Upper lobe of right lung (tissue), 1 donor: ENCODE results near the gene HERPUD1. TPM values are rescaled to one million over a fixed set of nuclear protein-coding genes. Genes with fewer than 3 reads are reported as not detected.

ENCODE experiments used
- ATAC-seq: fragments of 200-7000 bp; cut with Tn5 transposase; one replicate; pipeline ENCODE4 v1.9.1; 2020; ENCODE audit warnings: mild to moderate bottlenecking, moderate library complexity
- DNase-seq: peaks from one replicate; pipeline ENCODE4 v3.0.0-alpha.2; 2020
- H3K27ac ChIP-seq: fragments of 200-600 bp; one replicate; pipeline ENCODE4 v1.8.0; 2022
- H3K27me3 ChIP-seq: fragments of 200-600 bp; one replicate; pipeline ENCODE4 v1.8.0; 2022; ENCODE audit warnings: mild to moderate bottlenecking
- H3K36me3 ChIP-seq: fragments of 200-600 bp; one replicate; pipeline ENCODE4 v1.8.0; 2022
- H3K4me1 ChIP-seq: fragments of 200-600 bp; one replicate; pipeline ENCODE4 v1.8.0; 2022
- H3K4me3 ChIP-seq: fragments of 200-600 bp; one replicate; pipeline ENCODE4 v1.8.0; 2022; ENCODE audit warnings: mild to moderate bottlenecking
- H3K9me3 ChIP-seq: fragments of 200-600 bp; one replicate; pipeline ENCODE4 v1.8.0; 2022
- CTCF ChIP-seq: fragments of 200-600 bp; IDR thresholded peaks from one replicate; pipeline ENCODE4 v1.8.0; 2022; ENCODE audit warnings: antibody characterized with exemption
- intact Hi-C: fragments of 100-400 bp; cut with DNase I; formaldehyde crosslinking; loops from one replicate; pipeline ENCODE4 v1.11.0; 2022
- total RNA-seq: library from RNA; stranded (reverse); fragmentation: NEBNext Ultra II Directional; extraction: Animal tissue kit (Norgen Biotek cat#: 25700); gene quantifications from one replicate; pipeline ENCODE4 v1.2.1, GENCODE V29; 2021
- donor health status: DM: no; HTN: yes; CAD: no; lungs with severe emphysema.

Gene HERPUD1
- total RNA-seq, 1 donor from 2014 or later = 223 TPM

GRCh38 chr16:56916571-56917403 is 15.2 kb upstream of the HERPUD1 start:
- ATAC-seq = peak; percentile 53
- Histone ChIP-seq H3K27ac (peak overlapping the region; percentile 68), H3K4me1 (peaks cover 45% of the 10 kb centered on the region)

GRCh38 chr16:56918467-56919012 is 13.4 kb upstream of the HERPUD1 start:
- no peak for TF ChIP-seq CTCF
- DNase-seq (no peak), ATAC-seq (no peak)
- no peaks in the 10 kb centered on the region for H3K9me3 ChIP-seq
- intact Hi-C loops = no loop called here
- H3K4me3 ChIP-seq = no peak overlapping the region
- H3K36me3 ChIP-seq = no peaks in the 10 kb centered on the region
- no peak overlapping the region for H3K27ac ChIP-seq
- H3K27me3 ChIP-seq = no peaks in the 10 kb centered on the region
- peaks cover 28% of the 10 kb centered on the region for H3K4me1 ChIP-seq

More at GRCh38 chr16:56916571-56917403, 15.2 kb upstream of the HERPUD1 start:
- Histone ChIP-seq H3K27me3 (no peaks in the 10 kb centered on the region), H3K9me3 (no peaks in the 10 kb centered on the region), H3K4me3 (no peak overlapping the region), H3K36me3 (no peaks in the 10 kb centered on the region)
- no peak for TF ChIP-seq CTCF
- intact Hi-C loops = no loop called here
- no peak for DNase-seq

- TF ChIP-seq CTCF = no peak
- Histone ChIP-seq H3K4me1 (peaks cover 24% of the 10 kb centered on the region), H3K27ac (no peak overlapping the region), H3K4me3 (no peak overlapping the region), H3K9me3 (no peaks in the 10 kb centered on the region), H3K36me3 (no peaks in the 10 kb centered on the region), H3K27me3 (no peaks in the 10 kb centered on the region)
- DNase-seq = no peak
- intact Hi-C loops = no loop called here
- ATAC-seq = no peak
Measured at GRCh38 chr16:56919099-56919800, 12.7 kb upstream of the HERPUD1 start.

GRCh38 chr16:56921571-56921970 is 10.4 kb upstream of the HERPUD1 start:
- H3K27ac ChIP-seq = no peak overlapping the region
- H3K9me3 ChIP-seq = no peaks in the 10 kb centered on the region
- no peak for DNase-seq
- ATAC-seq = no peak
- no peaks in the 10 kb centered on the region for H3K36me3 ChIP-seq
- H3K4me1 ChIP-seq = peaks cover 10% of the 10 kb centered on the region
- TF ChIP-seq CTCF = no peak
- no peak overlapping the region for H3K4me3 ChIP-seq
- intact Hi-C loops = no loop called here
- H3K27me3 ChIP-seq = no peaks in the 10 kb centered on the region

GRCh38 chr16:56923481-56924091 is 8.4 kb upstream of the HERPUD1 start:
- no peak for TF ChIP-seq CTCF
- no peak overlapping the region for H3K27ac ChIP-seq
- H3K4me3 ChIP-seq = no peak overlapping the region
- no peaks in the 10 kb centered on the region for H3K9me3 ChIP-seq
- no peaks in the 10 kb centered on the region for H3K27me3 ChIP-seq
- DNase-seq (no peak), ATAC-seq (no peak)
- H3K4me1 ChIP-seq = no peaks in the 10 kb centered on the region
- intact Hi-C loops = no loop called here
- no peaks in the 10 kb centered on the region for H3K36me3 ChIP-seq
